Smooth muscle cell (in vitro differentiated cells): ENCODE measurements around the gene C1QTNF12. TPM values are rescaled to one million over a fixed set of nuclear protein-coding genes. Genes with fewer than 3 reads are reported as not detected.

ENCODE experiments used
- DNase-seq: peaks from one replicate; lab custom pipeline; 2025; ENCODE audit not compliant: unreplicated experiment; lab: John Stamatoyannopoulos, UW
- H2AFZ ChIP-seq: fragments of 200-600 bp; sonication (generic); 2 replicates; pipeline ENCODE4 v1.6.0; 2016; ENCODE audit warnings: antibody characterized with exemption, low read depth, mild to moderate bottlenecking
- H3F3A ChIP-seq: fragments of 200-600 bp; sonication (generic); 2 replicates; pipeline ENCODE4 v1.6.0; 2017; ENCODE audit warnings: antibody characterized with exemption, low read depth
- H3K27ac ChIP-seq: fragments of 200-600 bp; sonication (generic); 2 replicates; pipeline ENCODE4 v1.5.1; 2016; ENCODE audit warnings: low read depth, mild to moderate bottlenecking
- H3K27me3 ChIP-seq: fragments of 200-600 bp; sonication (generic); 2 replicates; pipeline ENCODE4 v1.6.1; 2016; ENCODE audit warnings: low read depth, mild to moderate bottlenecking
- H3K36me3 ChIP-seq: fragments of 200-600 bp; sonication (generic); 2 replicates; pipeline ENCODE4 v1.5.1; 2016; ENCODE audit warnings: low read depth
- H3K4me1 ChIP-seq: fragments of 200-600 bp; sonication (generic); 2 replicates; pipeline ENCODE4 v1.5.1; 2016; ENCODE audit warnings: low read depth
- H3K4me2 ChIP-seq: fragments of 200-600 bp; sonication (generic); 2 replicates; pipeline ENCODE4 v1.6.0; 2016; ENCODE audit warnings: mild to moderate bottlenecking
- H3K4me3 ChIP-seq: fragments of 200-600 bp; sonication (generic); 2 replicates; pipeline ENCODE4 v1.5.1; 2016; ENCODE audit warnings: mild to moderate bottlenecking
- H3K79me2 ChIP-seq: fragments of 200-600 bp; sonication (generic); 2 replicates; pipeline ENCODE4 v1.6.0; 2016; ENCODE audit warnings: low read depth, mild to moderate bottlenecking
- H3K9ac ChIP-seq: fragments of 200-600 bp; sonication (generic); 2 replicates; pipeline ENCODE4 v1.6.0; 2016; ENCODE audit warnings: low read depth
- H3K9me3 ChIP-seq: fragments of 200-600 bp; sonication (generic); replicated peaks from 2 replicates; pipeline ENCODE4 v1.5.1; 2016; ENCODE audit warnings: low read depth
- H4K20me1 ChIP-seq: fragments of 200-600 bp; sonication (generic); 2 replicates; pipeline ENCODE4 v1.6.0; 2016; ENCODE audit warnings: low read depth
- WGBS: methylation state at CpG from one replicate; pipeline ENCODE4 v1.1.7; 2016; ENCODE audit warnings: low lambda C conversion rate; 5-methylcytosine and 5-hydroxymethylcytosine counted together
- polyA plus RNA-seq: library from polyadenylated mRNA; unstranded; fragments of >200 nt; fragmentation: Nextera tagmentation; extraction: Ambion mirVana; gene quantifications from 2 replicates; pipeline ENCODE4 v1.2.1, GENCODE V29; 2016
- total RNA-seq: library from RNA; depleted of rRNA; stranded (reverse); fragments of >200 nt; gene quantifications from 2 replicates; pipeline ENCODE4 v1.2.3, GENCODE V29; 2014
- TF ChIP-seq, protein P1 (sequence below): fragments of 200-600 bp; sonication (generic); IDR thresholded peaks from 2 replicates; pipeline ENCODE4 v1.5.1; 2017; ENCODE audit warnings: borderline replicate concordance, mild to moderate bottlenecking, antibody characterized with exemption; ENCODE audit not compliant: insufficient read depth, poor library complexity, severe bottlenecking

Gene C1QTNF12
- total and polyA plus RNA-seq, 2 experiments from 2014 or later: 1.8 to 5.4 TPM

- Histone ChIP-seq H3K9ac (no peak overlapping the region), H3K27ac (no peak overlapping the region), H3K4me2 (no peak overlapping the region), H3K36me3 (no peaks in the 10 kb centered on the region), H4K20me1 (no peaks in the 10 kb centered on the region), H2AFZ (no peak overlapping the region), H3K79me2 (no peaks in the 10 kb centered on the region), H3K9me3 (no peaks in the 10 kb centered on the region), H3F3A (no peaks in the 10 kb centered on the region), H3K27me3 (no peaks in the 10 kb centered on the region), H3K4me1 (no peaks in the 10 kb centered on the region), H3K4me3 (no peak overlapping the region)
- TF ChIP-seq, protein P1, sequence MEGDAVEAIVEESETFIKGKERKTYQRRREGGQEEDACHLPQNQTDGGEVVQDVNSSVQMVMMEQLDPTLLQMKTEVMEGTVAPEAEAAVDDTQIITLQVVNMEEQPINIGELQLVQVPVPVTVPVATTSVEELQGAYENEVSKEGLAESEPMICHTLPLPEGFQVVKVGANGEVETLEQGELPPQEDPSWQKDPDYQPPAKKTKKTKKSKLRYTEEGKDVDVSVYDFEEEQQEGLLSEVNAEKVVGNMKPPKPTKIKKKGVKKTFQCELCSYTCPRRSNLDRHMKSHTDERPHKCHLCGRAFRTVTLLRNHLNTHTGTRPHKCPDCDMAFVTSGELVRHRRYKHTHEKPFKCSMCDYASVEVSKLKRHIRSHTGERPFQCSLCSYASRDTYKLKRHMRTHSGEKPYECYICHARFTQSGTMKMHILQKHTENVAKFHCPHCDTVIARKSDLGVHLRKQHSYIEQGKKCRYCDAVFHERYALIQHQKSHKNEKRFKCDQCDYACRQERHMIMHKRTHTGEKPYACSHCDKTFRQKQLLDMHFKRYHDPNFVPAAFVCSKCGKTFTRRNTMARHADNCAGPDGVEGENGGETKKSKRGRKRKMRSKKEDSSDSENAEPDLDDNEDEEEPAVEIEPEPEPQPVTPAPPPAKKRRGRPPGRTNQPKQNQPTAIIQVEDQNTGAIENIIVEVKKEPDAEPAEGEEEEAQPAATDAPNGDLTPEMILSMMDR: no peak
- DNase-seq: no peak
- 89% methylated on average over 22 of the region's 22 CpGs for WGBS
Measured at GRCh38 chr1:1285102-1285571, 38.6 kb upstream of the C1QTNF12 start.

GRCh38 chr1:1284221-1285101 is 37.9 kb upstream of the C1QTNF12 start:
- TF ChIP-seq, protein P1: no peak
- DNase-seq: no peak
- Histone ChIP-seq H3K4me3 (no peak overlapping the region), H3K9ac (no peak overlapping the region), H3K4me2 (no peak overlapping the region), H3K79me2 (no peaks in the 10 kb centered on the region), H3K4me1 (no peaks in the 10 kb centered on the region), H4K20me1 (no peaks in the 10 kb centered on the region), H3K9me3 (no peaks in the 10 kb centered on the region), H3K27ac (no peak overlapping the region), H2AFZ (no peak overlapping the region), H3K36me3 (no peaks in the 10 kb centered on the region), H3F3A (no peaks in the 10 kb centered on the region), H3K27me3 (no peaks in the 10 kb centered on the region)
- 96% methylated on average over 28 of the region's 32 CpGs for WGBS

GRCh38 chr1:1283821-1284220 is 37.3 kb upstream of the C1QTNF12 start:
- Histone ChIP-seq H3K9me3 (no peaks in the 10 kb centered on the region), H3K9ac (no peak overlapping the region), H3F3A (no peaks in the 10 kb centered on the region), H3K27me3 (no peaks in the 10 kb centered on the region), H3K4me3 (no peak overlapping the region), H3K27ac (no peak overlapping the region), H3K4me2 (no peak overlapping the region), H3K4me1 (no peaks in the 10 kb centered on the region), H2AFZ (no peak overlapping the region), H3K79me2 (no peaks in the 10 kb centered on the region), H3K36me3 (no peaks in the 10 kb centered on the region), H4K20me1 (no peaks in the 10 kb centered on the region)
- TF ChIP-seq, protein P1: no peak
- 57% methylated on average over 8 of the region's 9 CpGs for WGBS
- no peak for DNase-seq

DNA sequence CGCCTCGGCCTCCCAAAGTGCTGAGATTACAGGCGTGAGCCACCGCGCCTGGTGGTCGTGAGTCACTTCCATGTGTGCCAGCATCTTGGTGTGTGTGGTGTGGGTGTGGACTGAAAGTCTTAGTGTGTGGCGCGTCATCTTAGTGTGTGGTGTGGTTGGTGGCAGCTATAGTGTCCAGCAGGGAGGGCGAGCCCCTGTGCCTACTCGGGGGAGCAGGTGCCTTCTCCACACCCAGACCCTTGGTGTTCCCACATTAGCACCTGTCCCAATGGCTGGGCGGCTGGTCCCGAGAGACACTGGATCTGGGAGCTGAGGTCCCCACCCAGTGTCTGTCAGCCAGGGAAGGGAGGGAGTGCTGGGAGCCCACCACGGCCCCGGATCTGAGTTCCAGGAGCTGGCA is 36.5 kb upstream of the C1QTNF12 start:
- no peaks in the 10 kb centered on the region for H3K79me2 ChIP-seq
- no peak overlapping the region for H3K4me3 ChIP-seq
- H3K36me3 ChIP-seq: no peaks in the 10 kb centered on the region
- no peaks in the 10 kb centered on the region for H3F3A ChIP-seq
- H3K9me3 ChIP-seq: no peaks in the 10 kb centered on the region
- H2AFZ ChIP-seq: no peak overlapping the region
- H3K4me1 ChIP-seq: no peaks in the 10 kb centered on the region
- DNase-seq: no peak
- H3K27ac ChIP-seq: no peak overlapping the region
- H3K9ac ChIP-seq: no peak overlapping the region
- no peaks in the 10 kb centered on the region for H3K27me3 ChIP-seq
- no peak overlapping the region for H3K4me2 ChIP-seq
- no peaks in the 10 kb centered on the region for H4K20me1 ChIP-seq
- 91% methylated on average over 14 of the region's 14 CpGs for WGBS
- TF ChIP-seq, protein P1: no peak
